ACHN (cell line): ENCODE data around the gene DNMT1.
"Not testable (repeated sequence)": the region's sequence is repeated elsewhere in the genome, so short reads cannot be mapped to it uniquely, and the experiment has no call there.

Experiments
- DNase-seq: peaks from one replicate; pipeline ENCODE4 v3.0.0-alpha.2; 2015
- in situ Hi-C: cut with HindIII; loops from 2 replicates; pipeline ENCODE4 v1.10.0; 2017; ENCODE audit warnings: low sequenced_read_pairs, low pct_ligation_motif_present, low pct_unique_long_range_greater_than_20kb

The DNMT1 gene

GRCh38 chr19:10223488-10224213, 28.9 kb upstream of the DNMT1 start:
- in situ Hi-C loops = no loop called here
- no peak for DNase-seq

GRCh38 chr19:10222201-10222890, 27.6 kb upstream of the DNMT1 start:
- in situ Hi-C loops = no loop called here
- DNase-seq = no peak

DNA sequence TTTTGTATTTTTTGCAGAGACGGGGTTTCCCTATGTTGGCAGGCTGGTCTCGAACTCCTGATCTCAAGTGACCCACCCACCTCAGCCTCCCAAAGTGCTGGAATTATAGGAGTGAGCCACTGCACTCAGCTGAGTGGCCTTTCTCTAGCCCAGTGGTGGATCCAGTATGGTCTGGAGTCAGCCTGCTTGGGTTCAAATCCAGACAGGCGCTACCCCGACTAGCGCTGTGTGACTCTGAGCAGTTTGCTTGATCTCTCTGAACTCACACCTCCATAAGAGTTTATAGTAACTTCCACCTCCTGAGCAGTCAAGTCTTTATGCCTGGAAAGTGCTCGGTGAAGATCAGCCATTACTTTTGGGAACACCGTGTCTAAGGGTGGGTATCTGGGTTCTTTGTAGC, 25.9 kb upstream of the DNMT1 start:
- in situ Hi-C loops = no loop called here
- DNase-seq = no peak

DNA sequence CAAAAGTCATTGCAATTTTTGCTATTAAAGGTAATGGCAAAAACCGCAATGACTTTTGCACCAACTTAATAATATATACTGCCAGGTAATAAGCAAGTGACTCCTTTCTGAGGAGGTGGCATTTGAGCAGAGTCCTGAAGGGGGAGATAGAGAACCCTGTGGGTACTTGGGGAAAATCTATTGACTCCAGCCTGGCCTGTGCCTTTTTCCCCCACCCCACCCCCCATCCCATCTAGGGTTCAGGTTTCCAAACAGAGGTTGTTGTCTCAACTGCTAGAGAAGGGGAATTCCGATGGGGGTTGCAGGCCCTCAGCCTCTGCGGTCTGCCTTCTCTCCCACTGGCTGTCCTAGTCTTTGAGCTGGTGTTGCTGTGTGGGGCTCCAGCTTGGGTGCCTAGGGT, 24.9 kb upstream of the DNMT1 start:
- in situ Hi-C loops = no loop called here
- DNase-seq = no peak

GRCh38 chr19:10217085-10217484, 22.3 kb upstream of the DNMT1 start:
- in situ Hi-C loops = no loop called here
- no peak for DNase-seq

- DNase-seq = no peak
- in situ Hi-C loops = no loop called here
These were observed 20.0 kb upstream of the DNMT1 start for GRCh38 chr19:10214784-10215183.

- DNase-seq = no peak
- in situ Hi-C loops = no loop called here
These were observed 16.9 kb upstream of the DNMT1 start for GRCh38 chr19:10211691-10212090.

GRCh38 chr19:10211061-10211460, 16.3 kb upstream of the DNMT1 start:
- in situ Hi-C loops = no loop called here
- DNase-seq = no peak

DNA sequence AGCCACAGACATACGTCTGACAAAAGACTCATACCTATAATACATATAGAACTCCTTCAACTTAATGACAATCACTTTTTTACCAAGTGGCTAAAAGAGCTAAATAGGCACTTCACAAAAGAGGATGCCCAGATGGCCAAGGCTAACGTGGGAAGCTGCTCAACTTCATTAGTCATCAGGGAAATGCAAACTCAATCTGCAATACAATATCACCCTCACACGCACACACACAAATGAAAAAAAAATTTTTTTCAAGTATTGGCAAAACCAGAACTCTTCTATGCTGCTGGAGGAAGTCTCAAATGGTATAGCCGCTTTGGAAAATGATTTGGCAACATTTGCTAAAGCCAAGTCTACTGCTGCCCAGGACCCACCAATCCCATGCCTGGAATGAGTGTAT, 14.6 kb upstream of the DNMT1 start:
- in situ Hi-C loops = no loop called here
- no peak for DNase-seq

- in situ Hi-C loops = no loop called here
- DNase-seq = no peak
These were observed 12.3 kb upstream of the DNMT1 start for GRCh38 chr19:10207026-10207425.

GRCh38 chr19:10206226-10206885, 11.6 kb upstream of the DNMT1 start:
- peak; percentile 13 for DNase-seq
- in situ Hi-C loops = no loop called here

GRCh38 chr19:10205636-10206035, 10.9 kb upstream of the DNMT1 start:
- in situ Hi-C loops = no loop called here
- DNase-seq = no peak

DNA sequence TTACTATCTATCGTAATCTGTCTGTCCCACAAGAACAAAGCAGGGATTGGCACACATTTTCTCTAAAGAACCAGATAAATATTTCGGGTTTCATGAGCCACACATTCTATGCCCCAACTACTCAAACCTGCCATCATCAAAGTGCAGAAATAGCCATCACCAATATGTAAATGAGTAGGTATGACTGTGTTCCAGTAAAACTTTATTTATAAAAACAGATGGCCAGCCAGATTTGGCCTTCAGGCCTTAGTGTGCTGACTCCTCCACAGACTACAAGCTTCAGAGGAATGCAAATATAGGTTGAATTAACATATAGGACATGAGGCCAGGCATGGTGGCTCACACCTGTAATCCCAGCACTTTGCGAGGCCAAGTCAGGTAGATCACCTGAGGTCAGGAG, 8.9 kb upstream of the DNMT1 start:
- DNase-seq = no peak
- in situ Hi-C loops = no loop called here

- in situ Hi-C loops = no loop called here
- DNase-seq = no peak
These were observed 6.4 kb upstream of the DNMT1 start for GRCh38 chr19:10201176-10201575.

GRCh38 chr19:10200101-10200500, 5.3 kb upstream of the DNMT1 start:
- DNase-seq, in situ Hi-C loops: not testable (repeated sequence)

DNA sequence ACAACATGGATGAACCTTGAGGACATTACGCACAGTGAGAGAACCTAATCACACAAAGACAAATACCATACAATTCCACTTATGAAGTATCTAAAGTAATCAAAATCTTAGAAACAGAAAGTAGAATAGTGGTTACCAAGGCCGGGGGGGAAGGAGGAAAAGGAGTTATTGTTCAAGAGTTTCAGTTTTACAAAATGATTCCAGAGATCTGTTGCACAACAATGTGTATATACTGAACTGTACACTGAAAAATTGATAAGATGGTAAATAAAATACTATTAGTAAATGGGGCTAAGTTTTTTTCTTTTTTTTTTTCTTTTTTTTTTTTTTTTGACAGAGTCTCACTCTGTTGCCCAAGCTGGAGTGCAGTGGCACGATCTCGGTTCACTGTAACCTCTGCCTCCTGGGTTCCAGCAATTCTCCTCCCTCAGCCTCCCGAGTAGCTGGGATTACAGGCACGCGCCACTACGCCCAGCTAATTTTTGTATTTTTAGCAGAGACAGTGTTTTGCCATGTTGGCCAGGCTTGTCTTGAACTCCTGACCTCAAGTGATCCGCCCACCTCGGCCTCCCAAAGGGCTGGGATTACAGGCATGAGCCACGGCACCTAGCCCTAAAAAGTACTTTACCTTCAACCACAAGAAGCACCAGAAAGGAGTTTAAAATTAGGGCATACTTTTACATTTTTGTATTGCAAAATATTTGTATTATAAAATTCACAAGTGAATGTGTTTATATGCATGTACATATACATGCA, 4.3 kb upstream of the DNMT1 start:
- DNase-seq, in situ Hi-C loops: not testable (repeated sequence)

GRCh38 chr19:10195199-10195519, 406 bp upstream of the DNMT1 start:
- no peak for DNase-seq
- in situ Hi-C loops = no loop called here

DNA sequence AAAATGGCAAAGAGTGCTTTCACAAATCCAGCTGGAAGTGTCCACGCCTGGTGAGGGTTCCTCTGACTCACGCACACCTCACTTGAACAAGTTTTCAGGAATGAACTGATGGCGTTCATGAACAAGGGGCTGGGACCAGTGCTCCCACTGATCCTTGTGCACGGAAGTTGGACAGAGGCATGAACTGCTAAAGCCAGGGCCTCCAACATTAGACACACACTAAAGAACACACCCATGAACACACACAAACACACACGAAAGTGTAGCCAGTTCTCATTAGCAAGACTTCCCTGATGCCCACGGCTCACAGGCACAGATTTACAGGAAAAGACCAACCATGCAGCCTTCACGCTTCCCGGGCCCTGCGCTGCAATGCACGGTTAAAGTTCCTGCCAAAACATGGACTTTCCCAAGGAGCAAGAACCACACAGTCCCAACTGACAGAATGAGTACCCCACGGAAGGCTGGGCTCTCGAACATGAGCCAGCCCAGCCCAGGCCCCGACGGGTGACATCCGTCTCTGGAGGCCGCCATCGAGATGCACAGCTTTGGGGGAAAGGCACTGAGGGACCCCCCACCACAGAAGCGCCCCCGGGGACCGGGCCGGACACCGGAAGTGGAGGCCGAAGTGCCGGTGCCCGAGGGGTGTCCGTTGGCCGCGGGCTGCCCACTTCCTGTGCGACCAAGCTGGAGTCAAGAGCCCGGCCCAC, 808 bp downstream of the DNMT1 start:
- in situ Hi-C loops = no loop called here
- DNase-seq = peak; percentile 62

- in situ Hi-C loops = no loop called here
- no peak for DNase-seq
These were observed 1.8 kb downstream of the DNMT1 start for GRCh38 chr19:10192922-10193321.
